Measurements from ENCODE around the gene CACNA1A.

The CACNA1A gene

DNA sequence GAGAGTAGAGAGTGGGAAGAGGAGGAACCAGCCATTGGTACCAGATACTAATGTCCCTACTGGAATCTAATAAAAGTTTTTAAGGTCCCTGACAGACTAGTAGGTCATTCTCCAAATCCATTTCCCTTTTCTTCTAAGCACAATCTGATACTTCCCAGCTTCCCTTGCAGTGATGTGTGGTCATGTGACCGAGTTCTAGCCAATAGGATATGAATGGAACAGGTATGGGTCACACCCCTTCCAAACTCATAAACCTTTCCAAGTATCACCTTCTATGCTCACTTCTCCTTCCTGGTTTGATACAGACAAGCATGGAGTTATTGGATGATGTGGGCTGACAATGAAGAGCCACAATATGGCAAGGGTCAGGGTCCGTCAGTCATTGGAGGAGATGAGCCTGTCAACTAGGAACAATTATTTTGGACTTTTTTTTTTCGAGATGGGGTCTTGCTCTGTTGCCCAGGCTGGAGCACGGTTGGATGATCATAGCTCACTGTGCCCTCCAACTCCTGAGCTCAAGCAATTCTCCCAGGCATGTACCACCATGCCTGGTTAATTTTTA is 54.8 kb downstream of the CACNA1A start:
- TF ChIP-seq, protein P1, sequence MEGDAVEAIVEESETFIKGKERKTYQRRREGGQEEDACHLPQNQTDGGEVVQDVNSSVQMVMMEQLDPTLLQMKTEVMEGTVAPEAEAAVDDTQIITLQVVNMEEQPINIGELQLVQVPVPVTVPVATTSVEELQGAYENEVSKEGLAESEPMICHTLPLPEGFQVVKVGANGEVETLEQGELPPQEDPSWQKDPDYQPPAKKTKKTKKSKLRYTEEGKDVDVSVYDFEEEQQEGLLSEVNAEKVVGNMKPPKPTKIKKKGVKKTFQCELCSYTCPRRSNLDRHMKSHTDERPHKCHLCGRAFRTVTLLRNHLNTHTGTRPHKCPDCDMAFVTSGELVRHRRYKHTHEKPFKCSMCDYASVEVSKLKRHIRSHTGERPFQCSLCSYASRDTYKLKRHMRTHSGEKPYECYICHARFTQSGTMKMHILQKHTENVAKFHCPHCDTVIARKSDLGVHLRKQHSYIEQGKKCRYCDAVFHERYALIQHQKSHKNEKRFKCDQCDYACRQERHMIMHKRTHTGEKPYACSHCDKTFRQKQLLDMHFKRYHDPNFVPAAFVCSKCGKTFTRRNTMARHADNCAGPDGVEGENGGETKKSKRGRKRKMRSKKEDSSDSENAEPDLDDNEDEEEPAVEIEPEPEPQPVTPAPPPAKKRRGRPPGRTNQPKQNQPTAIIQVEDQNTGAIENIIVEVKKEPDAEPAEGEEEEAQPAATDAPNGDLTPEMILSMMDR (conservative IDR thresholded peaks at IDR 0.05; ENCODE audit: low read length): no peak
- no peak for DNase-seq (ENCODE audit: low read depth)

DNA sequence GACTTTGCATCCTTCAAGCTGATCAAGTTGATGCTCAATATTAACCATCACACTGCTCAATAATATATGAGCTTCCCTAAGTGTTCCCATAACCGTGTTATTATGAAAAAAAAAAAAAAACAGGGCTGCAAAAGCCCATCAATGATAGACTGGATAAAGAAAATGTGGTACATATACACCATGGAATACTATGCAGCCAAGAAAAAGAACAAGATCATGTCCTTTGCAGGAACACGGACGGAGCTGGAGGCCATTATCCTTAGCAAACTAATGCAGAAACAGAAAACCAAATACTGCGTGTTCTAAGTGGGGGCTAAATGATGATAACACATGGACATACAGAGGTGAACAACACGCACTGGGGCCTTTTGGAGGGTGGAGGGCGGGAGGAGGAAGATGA is 58.3 kb downstream of the CACNA1A start:
- H3K4me3 ChIP-seq (ENCODE audit: low read length): no peak overlapping the region
- TF ChIP-seq, protein P1 (conservative IDR thresholded peaks at IDR 0.05; ENCODE audit: low read length): no peak
- DNase-seq (ENCODE audit: low read depth): no peak

More for the DNA sequence above, 54.8 kb downstream of the CACNA1A start:
- H3K4me3 ChIP-seq (ENCODE audit: low read length): no peak overlapping the region

DNA sequence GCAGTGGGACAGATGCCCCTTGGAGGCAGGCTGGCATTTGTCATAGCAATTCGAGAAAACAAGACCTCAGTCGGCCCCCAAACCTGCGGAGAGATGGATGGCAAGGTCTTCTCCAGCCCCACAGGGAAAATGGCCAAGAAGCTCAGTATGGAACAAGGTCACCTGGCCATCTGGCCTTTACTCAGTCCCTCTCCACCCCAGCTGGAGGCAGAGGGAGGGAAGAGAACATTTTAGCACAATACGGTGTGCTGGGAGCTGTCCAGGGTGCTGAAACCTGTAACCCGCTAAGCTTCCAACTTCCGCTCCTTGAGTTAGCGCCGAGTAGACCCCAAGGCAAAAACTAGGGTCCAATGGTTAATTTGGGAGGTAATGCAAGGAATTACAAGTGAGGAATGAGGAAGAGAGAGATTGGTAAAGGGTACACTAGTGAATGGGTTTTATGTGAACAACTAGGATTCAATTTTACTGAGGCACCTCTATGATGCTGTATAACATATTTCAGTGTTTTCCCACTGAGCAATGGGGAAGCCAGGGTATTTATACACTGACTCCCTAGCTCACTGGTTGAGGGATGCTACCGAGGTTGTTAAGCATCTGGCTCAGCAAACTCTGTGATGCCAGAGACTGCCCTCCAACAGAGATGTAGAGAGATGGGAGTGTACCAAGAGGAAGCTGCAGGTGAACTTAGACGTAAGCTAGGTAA is 64.3 kb downstream of the CACNA1A start:
- TF ChIP-seq, protein P1 (conservative IDR thresholded peaks at IDR 0.05; ENCODE audit: low read length): no peak
- no peak overlapping the region for H3K4me3 ChIP-seq (ENCODE audit: low read length)
- DNase-seq (ENCODE audit: low read depth): peak; percentile 42

DNA sequence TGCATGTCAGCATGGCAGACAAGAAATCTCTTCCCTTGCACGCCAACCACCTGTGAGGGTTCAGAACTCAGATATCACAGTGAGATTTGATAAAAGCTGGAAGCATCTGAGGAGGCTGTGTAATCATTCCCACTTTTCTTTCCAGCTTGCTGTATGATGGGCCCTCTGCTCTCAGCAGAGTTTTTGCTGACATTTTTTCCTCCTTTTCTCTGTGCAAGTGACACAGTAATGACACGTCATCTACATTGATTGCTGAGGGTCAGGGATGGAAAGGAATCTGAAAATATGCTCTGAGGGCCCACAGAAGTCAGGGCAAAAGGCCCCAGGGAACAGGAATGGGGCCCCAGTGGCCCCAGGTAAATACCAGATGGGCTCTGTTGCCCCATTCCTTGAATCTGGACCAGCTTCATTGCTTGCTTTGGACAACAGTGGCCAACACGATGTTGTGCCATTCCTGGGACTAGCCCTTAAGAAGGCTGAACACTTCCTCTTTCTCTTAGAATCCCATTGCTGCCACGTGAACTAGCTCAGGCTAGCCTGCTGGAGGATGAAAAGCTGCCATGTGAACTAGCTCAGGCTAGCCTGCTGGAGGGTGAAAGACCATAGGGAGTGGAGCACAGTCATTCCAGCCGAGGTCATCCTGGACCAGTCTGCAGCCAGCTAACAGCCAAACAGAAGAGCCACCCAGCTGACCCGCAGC is 68.2 kb downstream of the CACNA1A start:
- TF ChIP-seq, protein P1 (conservative IDR thresholded peaks at IDR 0.05; ENCODE audit: low read length): no peak
- no peak for DNase-seq (ENCODE audit: low read depth)

DNA sequence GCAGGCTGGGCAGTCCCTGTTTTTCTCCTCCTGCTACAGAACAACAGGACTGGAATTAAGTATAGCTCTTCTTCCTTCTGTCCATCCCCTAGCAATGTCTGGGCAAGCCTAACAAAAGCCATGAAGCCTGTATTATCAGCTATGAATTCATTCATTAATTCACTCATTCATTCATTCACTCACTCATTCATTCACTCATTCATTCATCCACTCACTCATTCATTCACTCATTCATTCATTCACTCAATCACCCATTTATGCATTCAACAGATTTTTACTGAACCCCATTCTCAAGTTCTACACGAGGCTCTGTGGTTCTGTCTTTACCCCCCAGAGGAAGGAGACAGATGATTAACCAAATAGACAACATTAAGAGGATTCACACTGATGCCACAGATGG is 69.9 kb downstream of the CACNA1A start:
- TF ChIP-seq, protein P1 (conservative IDR thresholded peaks at IDR 0.05; ENCODE audit: low read length): no peak
- DNase-seq (ENCODE audit: low read depth): no peak
- H3K4me3 ChIP-seq (ENCODE audit: low read length): no peak overlapping the region

More for the DNA sequence above, 68.2 kb downstream of the CACNA1A start:
- no peak overlapping the region for H3K4me3 ChIP-seq (ENCODE audit: low read length)

DNA sequence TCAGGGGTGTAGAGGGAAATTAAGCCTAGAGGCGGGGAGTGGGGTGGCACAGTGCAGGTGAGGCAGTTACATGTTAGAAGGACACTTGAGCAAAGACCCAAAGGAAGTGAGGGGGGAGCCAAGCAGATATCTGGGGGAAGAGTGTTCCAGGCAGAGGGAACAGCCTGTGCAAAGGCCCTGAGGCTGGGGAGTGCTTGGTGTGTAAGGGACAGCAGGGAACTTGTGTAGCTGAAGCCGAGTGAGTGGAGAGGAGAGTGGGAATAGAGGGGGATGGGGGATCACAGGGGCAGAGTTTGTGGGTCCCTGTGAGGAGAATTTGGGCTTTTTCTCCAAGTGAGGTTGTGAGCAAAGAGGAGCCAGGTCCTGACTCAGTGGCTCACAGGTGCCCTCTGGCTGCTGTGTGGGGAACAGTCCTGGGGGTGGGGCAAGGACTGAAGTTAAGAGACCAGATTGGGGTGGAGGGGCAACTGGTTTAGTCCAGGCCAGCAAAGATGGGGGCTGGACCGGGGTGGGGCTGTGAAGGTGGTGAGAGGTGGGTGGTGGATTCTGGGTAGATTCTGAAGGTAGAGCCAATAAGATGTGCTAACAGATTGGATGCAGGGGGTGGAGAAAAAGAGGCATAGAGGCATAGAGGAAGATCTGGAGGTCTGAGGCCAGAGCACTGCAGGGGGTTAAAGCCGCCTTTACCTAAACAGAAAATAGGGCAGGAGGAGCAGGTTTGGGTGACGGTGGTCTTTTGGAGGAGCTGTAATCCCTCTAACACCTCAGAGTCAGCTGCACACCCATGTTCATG is 75.3 kb downstream of the CACNA1A start:
- DNase-seq (ENCODE audit: low read depth): peak; percentile 38

More for the DNA sequence above, 75.3 kb downstream of the CACNA1A start:
- no peak overlapping the region for H3K4me3 ChIP-seq (ENCODE audit: low read length)
- TF ChIP-seq, protein P1 (conservative IDR thresholded peaks at IDR 0.05; ENCODE audit: low read length): peak; percentile 84

All from AG10803 (cell line).